PC-3 (cell line): ENCODE data around the gene CAV1. TPM values are rescaled to one million over a fixed set of nuclear protein-coding genes. Genes with fewer than 3 reads are reported as not detected.

Experiments used
- ATAC-seq: fragments of 200-7000 bp; cut with Tn5 transposase; 2 replicates; pipeline ENCODE4 v1.9.1; 2020; ENCODE audit warnings: mild to moderate bottlenecking, moderate library complexity
- BruUV-seq: library from RNA; stranded (reverse); fragments of 400-500 nt; replicated peaks from 2 replicates; lab custom pipeline; 2021; lab: Mats Ljungman, UMichigan
- CTCF ChIA-PET: fragments of 300-600 bp; sonication (Branson Sonifier 250); formaldehyde crosslinking; loops from one replicate; lab custom pipeline; 2022; ENCODE audit warnings: antibody characterized with exemption; lab: Charles Lee
- POLR2A ChIA-PET: fragments of 300-600 bp; sonication (Branson Sonifier 250); formaldehyde crosslinking; loops from one replicate; lab custom pipeline; 2022; ENCODE audit warnings: antibody characterized with exemption; ENCODE audit not compliant: unreplicated experiment; lab: Charles Lee
- DNase-seq: peaks from one replicate; pipeline ENCODE4 v3.0.0-alpha.2; 2015
- H2AFZ ChIP-seq: fragments of 300-600 bp; sonication (generic); 2 replicates; pipeline ENCODE4 v1.6.0; 2016; ENCODE audit warnings: antibody characterized with exemption, low read length
- H3F3A ChIP-seq: fragments of 300-600 bp; sonication (generic); one replicate; pipeline ENCODE4 v1.6.0; 2017; ENCODE audit warnings: antibody characterized with exemption, low read length, control low read depth, mild to moderate bottlenecking; ENCODE audit not compliant: unreplicated experiment
- H3K27ac ChIP-seq: fragments of 300-600 bp; sonication (generic); 2 replicates; pipeline ENCODE4 v1.5.1; 2016; ENCODE audit warnings: mild to moderate bottlenecking, low read length
- H3K27me3 ChIP-seq: fragments of 300-600 bp; sonication (generic); 2 replicates; pipeline ENCODE4 v1.6.1; 2016; ENCODE audit warnings: low read length, mixed read lengths
- H3K36me3 ChIP-seq: fragments of 300-600 bp; sonication (generic); 2 replicates; pipeline ENCODE4 v1.6.1; 2016; ENCODE audit warnings: low read depth, mixed run types, low read length, mixed read lengths
- H3K4me1 ChIP-seq: fragments of 300-600 bp; sonication (generic); 2 replicates; pipeline ENCODE4 v1.5.1; 2016; ENCODE audit warnings: low read length; ENCODE audit not compliant: insufficient read depth
- H3K4me2 ChIP-seq: fragments of 300-600 bp; sonication (generic); 2 replicates; pipeline ENCODE4 v1.6.0; 2016; ENCODE audit warnings: low read length
- H3K4me3 ChIP-seq: fragments of 300-600 bp; sonication (generic); 2 replicates; pipeline ENCODE4 v1.5.1; 2016; ENCODE audit warnings: mild to moderate bottlenecking, low read length, mixed read lengths
- H3K79me2 ChIP-seq: fragments of 300-600 bp; sonication (generic); 2 replicates; pipeline ENCODE4 v1.6.1; 2017; ENCODE audit warnings: low read length, mixed read lengths
- H3K9ac ChIP-seq: fragments of 300-600 bp; sonication (generic); 2 replicates; pipeline ENCODE4 v1.6.0; 2016; ENCODE audit warnings: mild to moderate bottlenecking, low read length
- H3K9me2 ChIP-seq: fragments of 300-600 bp; sonication (generic); replicated peaks from 2 replicates; pipeline ENCODE4 v1.6.1; 2016; ENCODE audit warnings: mixed run types, low read length, mixed read lengths
- H3K9me3 ChIP-seq: fragments of 300-600 bp; sonication (generic); 2 replicates; pipeline ENCODE4 v1.6.1; 2016; ENCODE audit warnings: low read length, mixed read lengths
- H4K20me1 ChIP-seq: fragments of 300-600 bp; sonication (generic); 2 replicates; pipeline ENCODE4 v1.6.1; 2016; ENCODE audit warnings: low read length, mixed read lengths
- CTCF ChIP-seq: fragments of 300-600 bp; sonication (generic); conservative IDR thresholded peaks from 2 replicates; pipeline ENCODE4 v1.5.1; 2017; ENCODE audit warnings: antibody characterized with exemption, low read depth, mild to moderate bottlenecking, low read length
- EZH2 ChIP-seq: fragments of 300-600 bp; sonication (generic); IDR thresholded peaks from one replicate; pipeline ENCODE4 v1.6.1; 2017; ENCODE audit warnings: antibody characterized with exemption, mild to moderate bottlenecking, low read length; ENCODE audit not compliant: unreplicated experiment
- EZH2phosphoT487 ChIP-seq: fragments of 300-600 bp; sonication (generic); IDR thresholded peaks from 2 replicates; pipeline ENCODE4 v1.6.1; 2018; ENCODE audit warnings: mild to moderate bottlenecking, antibody characterized with exemption, low read length, borderline replicate concordance
- intact Hi-C: fragments of 100-400 bp; cut with micrococcal nuclease; formaldehyde crosslinking; loops from 2 replicates; pipeline ENCODE4 v1.9.0; 2023
- total RNA-seq: library from RNA; depleted of rRNA; stranded (reverse); fragments of >200 nt; gene quantifications from 2 replicates; pipeline ENCODE4 v1.2.3, GENCODE V29; 2014

The CAV1 gene
- total RNA-seq, 1 experiment from 2014 or later, result 284 TPM

- no peak overlapping the region for H3K4me2 ChIP-seq
- H3K4me1 ChIP-seq, result peaks cover 77% of the 10 kb centered on the region
- no peak for TF ChIP-seq EZH2
- TF ChIP-seq CTCF, result no peak
- TF ChIP-seq EZH2phosphoT487, result no peak
- no peak overlapping the region for H3K9ac ChIP-seq
- H3K27me3 ChIP-seq, result no peaks in the 10 kb centered on the region
- peaks cover 13% of the 10 kb centered on the region for H3F3A ChIP-seq
- H2AFZ ChIP-seq, result no peak overlapping the region
- no peaks in the 10 kb centered on the region for H3K79me2 ChIP-seq
- intact Hi-C loops, result loop anchor here (5.0 kb wide), 1 partner anchor 302 kb away; no protein-coding TSS in a partner anchor
- ChIA-PET POLR2A (no interaction called here), CTCF (no interaction called here)
- no peak overlapping the region for H3K4me3 ChIP-seq
- no peaks in the 10 kb centered on the region for H3K36me3 ChIP-seq
- no peak for ATAC-seq
- no TSS peak for BruUV-seq
- DNase-seq, result no peak
- H3K9me3 ChIP-seq, result no peaks in the 10 kb centered on the region
- no peaks in the 10 kb centered on the region for H3K9me2 ChIP-seq
- H3K27ac ChIP-seq, result no peak overlapping the region
- H4K20me1 ChIP-seq, result no peaks in the 10 kb centered on the region
Measured at GRCh38 chr7:116574025-116574822, 49.4 kb downstream of the CAV1 start.

- no peak overlapping the region for H3K27ac ChIP-seq
Measured at GRCh38 chr7:116575853-116576252, 51.0 kb downstream of the CAV1 start.

More at GRCh38 chr7:116575853-116576252, 51.0 kb downstream of the CAV1 start:
- no peak for DNase-seq
- ATAC-seq, result no peak
- Histone ChIP-seq H3K9me2 (no peaks in the 10 kb centered on the region), H3F3A (peaks cover 7% of the 10 kb centered on the region), H3K9ac (no peak overlapping the region), H4K20me1 (no peaks in the 10 kb centered on the region), H3K4me2 (no peak overlapping the region), H3K4me3 (no peak overlapping the region), H3K36me3 (no peaks in the 10 kb centered on the region), H3K79me2 (no peaks in the 10 kb centered on the region), H2AFZ (no peak overlapping the region), H3K4me1 (peaks cover 60% of the 10 kb centered on the region), H3K9me3 (no peaks in the 10 kb centered on the region), H3K27me3 (no peaks in the 10 kb centered on the region)
- ChIA-PET CTCF (no interaction called here), POLR2A (no interaction called here)
- TF ChIP-seq CTCF (no peak), EZH2phosphoT487 (no peak), EZH2 (no peak)
- intact Hi-C loops, result loop anchor here (2.0 kb wide), 1 partner anchor 49 kb away; no protein-coding TSS in a partner anchor
- BruUV-seq, result no TSS peak
